Measurements from ENCODE around the gene IGFBP3. TPM values are rescaled to one million over a fixed set of nuclear protein-coding genes. Genes with fewer than 3 reads are reported as not detected.

IGFBP3 gene
- total and polyA plus RNA-seq, 2 of the 13 experiments (the other 11 are each of a cell fraction or from before 2014, with no cell fraction given) = 57.5 TPM; not detected in 1

- TF ChIP-seq, protein P1, sequence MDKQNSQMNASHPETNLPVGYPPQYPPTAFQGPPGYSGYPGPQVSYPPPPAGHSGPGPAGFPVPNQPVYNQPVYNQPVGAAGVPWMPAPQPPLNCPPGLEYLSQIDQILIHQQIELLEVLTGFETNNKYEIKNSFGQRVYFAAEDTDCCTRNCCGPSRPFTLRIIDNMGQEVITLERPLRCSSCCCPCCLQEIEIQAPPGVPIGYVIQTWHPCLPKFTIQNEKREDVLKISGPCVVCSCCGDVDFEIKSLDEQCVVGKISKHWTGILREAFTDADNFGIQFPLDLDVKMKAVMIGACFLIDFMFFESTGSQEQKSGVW (CRISPR knock-in tag; IDR thresholded peaks at IDR 0.05; ENCODE audit: borderline replicate concordance) = no peak
- no peak for TF ChIP-seq ZNF550 (CRISPR knock-in tag; IDR thresholded peaks at IDR 0.05; ENCODE audit: borderline replicate concordance)
- TF ChIP-seq CBFB (CRISPR knock-in tag; IDR thresholded peaks at IDR 0.05) = peak; percentile 56; the same call in 1 of the 2 replicates
- TF ChIP-seq RERE (CRISPR knock-in tag; IDR thresholded peaks at IDR 0.05; ENCODE audit: low read depth) = peak; percentile 94
- no peak for TF ChIP-seq ZNF20 (CRISPR knock-in tag; IDR thresholded peaks at IDR 0.05)
- no peak for TF ChIP-seq KLF12 (CRISPR knock-in tag; IDR thresholded peaks at IDR 0.05; ENCODE audit: borderline replicate concordance)
- TF ChIP-seq KDM5B (CRISPR knock-in tag; IDR thresholded peaks at IDR 0.05; ENCODE audit: borderline replicate concordance) = peak; percentile 77; the same call in 1 of the 2 replicates
- no peak for TF ChIP-seq ZNF891 (CRISPR knock-in tag; IDR thresholded peaks at IDR 0.05)
- no peak for TF ChIP-seq SRSF1 (optimal IDR thresholded peaks at IDR 0.05; ENCODE audit: low read depth, low read length)
- TF ChIP-seq ZNF264 (CRISPR knock-in tag; IDR thresholded peaks at IDR 0.05) = peak; percentile 59; the same call in 1 of the 2 replicates
- TF ChIP-seq ZNF275 (CRISPR knock-in tag; IDR thresholded peaks at IDR 0.05; ENCODE audit: borderline replicate concordance) = peak; percentile 82; the same call in 1 of the 2 replicates
- no peak for TF ChIP-seq KLF9 (CRISPR knock-in tag; IDR thresholded peaks at IDR 0.05; ENCODE audit: low read depth)
- TF ChIP-seq, protein P2, sequence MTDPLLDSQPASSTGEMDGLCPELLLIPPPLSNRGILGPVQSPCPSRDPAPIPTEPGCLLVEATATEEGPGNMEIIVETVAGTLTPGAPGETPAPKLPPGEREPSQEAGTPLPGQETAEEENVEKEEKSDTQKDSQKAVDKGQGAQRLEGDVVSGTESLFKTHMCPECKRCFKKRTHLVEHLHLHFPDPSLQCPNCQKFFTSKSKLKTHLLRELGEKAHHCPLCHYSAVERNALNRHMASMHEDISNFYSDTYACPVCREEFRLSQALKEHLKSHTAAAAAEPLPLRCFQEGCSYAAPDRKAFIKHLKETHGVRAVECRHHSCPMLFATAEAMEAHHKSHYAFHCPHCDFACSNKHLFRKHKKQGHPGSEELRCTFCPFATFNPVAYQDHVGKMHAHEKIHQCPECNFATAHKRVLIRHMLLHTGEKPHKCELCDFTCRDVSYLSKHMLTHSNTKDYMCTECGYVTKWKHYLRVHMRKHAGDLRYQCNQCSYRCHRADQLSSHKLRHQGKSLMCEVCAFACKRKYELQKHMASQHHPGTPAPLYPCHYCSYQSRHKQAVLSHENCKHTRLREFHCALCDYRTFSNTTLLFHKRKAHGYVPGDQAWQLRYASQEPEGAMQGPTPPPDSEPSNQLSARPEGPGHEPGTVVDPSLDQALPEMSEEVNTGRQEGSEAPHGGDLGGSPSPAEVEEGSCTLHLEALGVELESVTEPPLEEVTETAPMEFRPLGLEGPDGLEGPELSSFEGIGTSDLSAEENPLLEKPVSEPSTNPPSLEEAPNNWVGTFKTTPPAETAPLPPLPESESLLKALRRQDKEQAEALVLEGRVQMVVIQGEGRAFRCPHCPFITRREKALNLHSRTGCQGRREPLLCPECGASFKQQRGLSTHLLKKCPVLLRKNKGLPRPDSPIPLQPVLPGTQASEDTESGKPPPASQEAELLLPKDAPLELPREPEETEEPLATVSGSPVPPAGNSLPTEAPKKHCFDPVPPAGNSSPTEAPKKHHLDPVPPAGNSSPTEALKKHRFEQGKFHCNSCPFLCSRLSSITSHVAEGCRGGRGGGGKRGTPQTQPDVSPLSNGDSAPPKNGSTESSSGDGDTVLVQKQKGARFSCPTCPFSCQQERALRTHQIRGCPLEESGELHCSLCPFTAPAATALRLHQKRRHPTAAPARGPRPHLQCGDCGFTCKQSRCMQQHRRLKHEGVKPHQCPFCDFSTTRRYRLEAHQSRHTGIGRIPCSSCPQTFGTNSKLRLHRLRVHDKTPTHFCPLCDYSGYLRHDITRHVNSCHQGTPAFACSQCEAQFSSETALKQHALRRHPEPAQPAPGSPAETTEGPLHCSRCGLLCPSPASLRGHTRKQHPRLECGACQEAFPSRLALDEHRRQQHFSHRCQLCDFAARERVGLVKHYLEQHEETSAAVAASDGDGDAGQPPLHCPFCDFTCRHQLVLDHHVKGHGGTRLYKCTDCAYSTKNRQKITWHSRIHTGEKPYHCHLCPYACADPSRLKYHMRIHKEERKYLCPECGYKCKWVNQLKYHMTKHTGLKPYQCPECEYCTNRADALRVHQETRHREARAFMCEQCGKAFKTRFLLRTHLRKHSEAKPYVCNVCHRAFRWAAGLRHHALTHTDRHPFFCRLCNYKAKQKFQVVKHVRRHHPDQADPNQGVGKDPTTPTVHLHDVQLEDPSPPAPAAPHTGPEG (CRISPR knock-in tag; IDR thresholded peaks at IDR 0.05) = no peak
- no peak for TF ChIP-seq NFE2 (CRISPR knock-in tag; IDR thresholded peaks at IDR 0.05)
Observed at GRCh38 chr7:45881759-45882464, 39.2 kb downstream of the IGFBP3 start (continued).

All from HepG2 (cell line).